Measurements from ENCODE around the gene EHD1. TPM values are rescaled to one million over a fixed set of nuclear protein-coding genes. Genes with fewer than 3 reads are reported as not detected.

The EHD1 gene
- total and polyA plus RNA-seq, 3 donors from 2014 or later: 230 to 455 (median 328) TPM

DNA sequence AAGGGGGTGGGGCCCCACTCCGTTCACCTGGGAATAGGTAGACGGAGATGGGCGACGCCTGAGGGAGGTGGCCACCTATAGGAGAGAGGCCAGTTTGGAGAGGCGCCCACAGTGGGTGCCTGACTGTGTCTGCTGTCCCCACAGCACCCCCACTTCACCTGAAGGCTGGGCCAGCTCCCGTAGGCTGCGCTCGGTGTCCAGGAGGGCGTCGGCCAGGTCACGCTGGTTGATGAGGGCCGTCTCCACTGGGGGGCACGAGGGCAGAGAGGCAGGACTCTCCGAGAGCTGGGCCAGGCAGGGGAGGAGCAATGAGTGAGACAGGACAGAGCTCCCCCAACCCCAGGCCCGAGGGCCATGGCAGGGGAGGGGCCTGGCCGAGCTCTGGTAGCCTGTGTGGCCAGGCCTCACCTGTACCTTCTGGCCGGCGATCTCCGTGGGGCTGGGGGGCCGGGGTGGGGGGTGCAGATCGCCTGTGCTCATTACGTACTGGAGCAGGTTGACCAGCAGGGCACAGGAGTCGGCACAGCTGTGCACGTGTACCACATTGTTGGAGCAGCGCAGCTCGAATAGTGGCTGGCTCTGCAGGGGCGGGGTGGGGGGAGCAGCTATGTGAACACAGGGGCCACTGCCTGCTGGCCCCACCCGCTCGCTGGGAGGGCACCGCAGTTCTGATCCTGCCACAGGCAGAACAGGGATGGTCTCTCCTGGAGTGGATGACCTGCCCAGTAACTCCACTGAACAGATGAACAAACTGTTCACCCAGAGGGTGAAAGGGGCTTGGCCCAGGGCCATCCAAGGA, 23.9 kb upstream of the EHD1 start:
- WGBS, 2 donors: 81 to 89% methylated on average over 15 to 29 of the region's 30 CpGs
- intact Hi-C loops (cut with DNase I; ENCODE audit: low total_unique reads): no loop called here
- Histone ChIP-seq H3K27me3 (no peaks in the 10 kb centered on the region), H3K36me3 (ENCODE audit: low read depth, missing control alignments) (peaks cover 3% of the 10 kb centered on the region), H3K27ac (no peak overlapping the region), H3K4me3 (no peak overlapping the region), H3K9me3 (no peaks in the 10 kb centered on the region), H3K4me1 (no peaks in the 10 kb centered on the region)
- no peak for TF ChIP-seq POLR2A (IDR thresholded peaks at IDR 0.05)
- TF ChIP-seq, protein P1, sequence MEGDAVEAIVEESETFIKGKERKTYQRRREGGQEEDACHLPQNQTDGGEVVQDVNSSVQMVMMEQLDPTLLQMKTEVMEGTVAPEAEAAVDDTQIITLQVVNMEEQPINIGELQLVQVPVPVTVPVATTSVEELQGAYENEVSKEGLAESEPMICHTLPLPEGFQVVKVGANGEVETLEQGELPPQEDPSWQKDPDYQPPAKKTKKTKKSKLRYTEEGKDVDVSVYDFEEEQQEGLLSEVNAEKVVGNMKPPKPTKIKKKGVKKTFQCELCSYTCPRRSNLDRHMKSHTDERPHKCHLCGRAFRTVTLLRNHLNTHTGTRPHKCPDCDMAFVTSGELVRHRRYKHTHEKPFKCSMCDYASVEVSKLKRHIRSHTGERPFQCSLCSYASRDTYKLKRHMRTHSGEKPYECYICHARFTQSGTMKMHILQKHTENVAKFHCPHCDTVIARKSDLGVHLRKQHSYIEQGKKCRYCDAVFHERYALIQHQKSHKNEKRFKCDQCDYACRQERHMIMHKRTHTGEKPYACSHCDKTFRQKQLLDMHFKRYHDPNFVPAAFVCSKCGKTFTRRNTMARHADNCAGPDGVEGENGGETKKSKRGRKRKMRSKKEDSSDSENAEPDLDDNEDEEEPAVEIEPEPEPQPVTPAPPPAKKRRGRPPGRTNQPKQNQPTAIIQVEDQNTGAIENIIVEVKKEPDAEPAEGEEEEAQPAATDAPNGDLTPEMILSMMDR (IDR thresholded peaks at IDR 0.05): no peak
- no peak for DNase-seq

DNA sequence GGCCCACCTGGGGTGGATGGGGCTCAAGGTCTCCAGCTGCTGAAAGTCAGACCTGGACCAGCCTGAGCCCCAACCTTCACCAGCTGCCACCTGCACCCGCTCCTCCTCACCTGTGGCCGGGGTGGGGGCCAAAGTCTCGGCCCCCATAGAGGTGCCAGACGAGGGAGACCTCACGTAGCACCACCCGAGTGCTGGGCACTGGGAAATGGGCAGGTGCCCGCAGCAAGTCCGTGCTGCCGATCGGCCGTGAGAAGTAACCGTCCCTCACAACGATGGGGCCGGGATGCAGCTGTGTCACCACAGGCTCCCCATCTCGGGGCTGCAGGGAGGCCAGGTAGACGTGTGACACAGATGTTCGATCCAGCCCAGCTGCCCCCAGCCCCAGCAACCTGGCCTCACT, 22.4 kb upstream of the EHD1 start:
- no peak for DNase-seq
- Histone ChIP-seq H3K4me3 (no peak overlapping the region), H3K9me3 (no peaks in the 10 kb centered on the region), H3K36me3 (ENCODE audit: low read depth, missing control alignments) (peaks cover 3% of the 10 kb centered on the region), H3K4me1 (no peaks in the 10 kb centered on the region), H3K27ac (no peak overlapping the region), H3K27me3 (no peaks in the 10 kb centered on the region)
- TF ChIP-seq POLR2A (IDR thresholded peaks at IDR 0.05): no peak
- TF ChIP-seq, protein P1 (IDR thresholded peaks at IDR 0.05): no peak
- intact Hi-C loops (cut with DNase I; ENCODE audit: low total_unique reads): no loop called here
- WGBS, 2 donors: 94 to 96% methylated on average over 17 of the region's 17 CpGs

DNA sequence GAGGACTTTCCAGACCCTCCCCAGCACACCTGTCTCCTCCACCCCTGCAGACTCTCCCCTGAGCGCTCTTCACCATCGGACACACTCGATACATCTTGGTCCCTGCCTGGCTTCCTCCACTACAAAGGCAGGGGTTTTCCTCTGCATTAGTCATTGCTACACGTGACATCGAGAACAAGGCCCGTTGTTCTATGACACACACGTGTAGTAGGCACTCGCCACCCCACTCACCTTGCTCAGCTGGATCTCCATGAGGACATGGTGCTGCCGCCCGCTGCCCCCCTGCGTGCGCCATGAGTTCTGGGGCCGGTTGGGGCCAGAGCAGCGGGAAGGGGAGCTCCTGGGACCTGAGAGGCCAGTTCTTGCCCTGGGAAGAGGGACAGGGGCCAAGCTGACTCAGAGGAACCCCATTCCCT, 21.9 kb upstream of the EHD1 start:
- Histone ChIP-seq H3K27me3 (no peaks in the 10 kb centered on the region), H3K9me3 (no peaks in the 10 kb centered on the region), H3K36me3 (ENCODE audit: low read depth, missing control alignments) (peaks cover 3% of the 10 kb centered on the region), H3K27ac (no peak overlapping the region), H3K4me1 (no peaks in the 10 kb centered on the region), H3K4me3 (no peak overlapping the region)
- DNase-seq: no peak
- WGBS, 2 donors: 86 to 87% methylated on average over 13 to 14 of the region's 14 CpGs
- TF ChIP-seq POLR2A (IDR thresholded peaks at IDR 0.05): no peak
- TF ChIP-seq, protein P1 (IDR thresholded peaks at IDR 0.05): no peak
- intact Hi-C loops (cut with DNase I; ENCODE audit: low total_unique reads): no loop called here

DNA sequence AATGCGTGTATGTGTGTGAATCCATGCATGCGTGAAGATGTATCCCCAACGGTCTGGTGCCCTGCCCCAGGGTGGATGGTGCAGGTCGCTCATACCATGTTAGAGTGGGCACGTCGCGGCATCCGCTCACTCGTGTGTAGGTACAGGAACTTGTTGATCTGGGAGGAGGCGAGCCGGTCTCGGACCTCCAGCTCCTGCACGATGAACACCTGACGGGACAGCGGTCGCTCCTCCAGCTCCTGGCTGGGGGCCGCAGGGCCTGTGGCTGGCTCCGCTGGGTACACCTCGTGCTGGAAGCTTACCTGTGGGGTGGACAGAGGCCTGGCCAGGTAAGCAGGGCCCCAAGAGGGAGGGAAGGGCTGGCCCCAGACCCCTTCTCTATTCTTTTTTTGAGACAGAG, 20.1 kb upstream of the EHD1 start:
- WGBS, 2 donors: 93% methylated on average over 19 of the region's 19 CpGs; no CpG with 5 or more reads in 1 of the 2 donors
- Histone ChIP-seq H3K4me1 (no peaks in the 10 kb centered on the region), H3K27me3 (no peaks in the 10 kb centered on the region), H3K36me3 (ENCODE audit: low read depth, missing control alignments) (no peaks in the 10 kb centered on the region), H3K27ac (no peak overlapping the region), H3K9me3 (no peaks in the 10 kb centered on the region), H3K4me3 (no peak overlapping the region)
- DNase-seq: no peak
- TF ChIP-seq, protein P1 (IDR thresholded peaks at IDR 0.05): no peak
- TF ChIP-seq POLR2A (IDR thresholded peaks at IDR 0.05): no peak
- intact Hi-C loops (cut with DNase I; ENCODE audit: low total_unique reads): no loop called here

DNA sequence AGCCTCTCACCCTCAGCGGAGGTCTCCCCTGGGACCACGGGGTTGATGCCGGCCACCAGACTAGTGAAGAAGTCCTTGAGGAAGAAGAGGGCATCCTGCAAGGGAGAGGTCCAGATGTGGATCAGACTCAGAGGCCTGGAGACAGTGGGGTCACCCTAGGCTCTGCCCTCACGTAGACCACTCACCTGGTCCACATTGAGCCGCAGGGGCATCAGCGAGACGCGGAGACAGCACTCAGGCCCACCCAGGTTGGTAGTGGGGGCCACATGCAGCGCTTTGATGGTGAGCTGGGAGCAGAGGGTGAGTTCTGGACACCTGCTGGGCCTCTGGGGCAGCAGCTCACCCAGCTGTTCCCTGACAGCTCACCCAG, 19.6 kb upstream of the EHD1 start:
- no peak for DNase-seq
- no peaks in the 10 kb centered on the region for H3K9me3 ChIP-seq
- TF ChIP-seq, protein P1 (IDR thresholded peaks at IDR 0.05): no peak
- TF ChIP-seq POLR2A (IDR thresholded peaks at IDR 0.05): no peak
- H3K27me3 ChIP-seq: no peaks in the 10 kb centered on the region
- no peaks in the 10 kb centered on the region for H3K36me3 ChIP-seq (ENCODE audit: low read depth, missing control alignments)
- WGBS, 2 donors: 80 to 85% methylated on average over 1 to 8 of the region's 9 CpGs
- no peak overlapping the region for H3K27ac ChIP-seq
- intact Hi-C loops (cut with DNase I; ENCODE audit: low total_unique reads): no loop called here
- no peaks in the 10 kb centered on the region for H3K4me1 ChIP-seq
- no peak overlapping the region for H3K4me3 ChIP-seq

Measured in testis (tissue), 3 donors.